Activated CD4-positive, alpha-beta memory T cell treated with anti-CD3 and anti-CD28 coated beads, Interleukin-2, amount 10 ng/mL, durations not matched to agents 7 days and 5 days (primary cell): ENCODE data around the gene CACNA1E. TPM values are rescaled to one million over a fixed set of nuclear protein-coding genes. Genes with fewer than 3 reads are reported as not detected.

ENCODE experiments used
- CTCF ChIA-PET: fragments of 350-600 bp; sonication (Branson Sonifier 250); formaldehyde crosslinking; loops from one replicate; lab custom pipeline; 2021; ENCODE audit warnings: antibody characterized with exemption, inconsistent platforms; lab: Charles Lee
- POLR2A ChIA-PET: fragments of 350-600 bp; sonication (Branson Sonifier 250); formaldehyde crosslinking; loops from one replicate; lab custom pipeline; 2021; ENCODE audit warnings: antibody characterized with exemption; lab: Charles Lee
- DNase-seq: peaks from one replicate; pipeline ENCODE4 v3.0.0-alpha.2; 2020
- H3K27ac Mint-ChIP-seq: one replicate; pipeline ENCODE4 v1.8.0; 2021; ENCODE audit warnings: mild to moderate bottlenecking, mixed read lengths
- H3K27me3 Mint-ChIP-seq: one replicate; pipeline ENCODE4 v1.8.0; 2021; ENCODE audit warnings: mixed read lengths
- H3K36me3 Mint-ChIP-seq: one replicate; pipeline ENCODE4 v1.8.0; 2021; ENCODE audit warnings: low read depth, mixed read lengths
- H3K4me1 Mint-ChIP-seq: one replicate; pipeline ENCODE4 v1.8.0; 2021; ENCODE audit warnings: mixed read lengths
- H3K4me3 Mint-ChIP-seq: one replicate; pipeline ENCODE4 v1.8.0; 2021; ENCODE audit warnings: mild to moderate bottlenecking, mixed read lengths
- H3K9me3 Mint-ChIP-seq: one replicate; pipeline ENCODE4 v1.8.0; 2021; ENCODE audit warnings: mixed read lengths
- total RNA-seq, 2 experiments: library from RNA; stranded (reverse); gene quantifications; one replicate each; pipeline ENCODE4 v1.2.3, GENCODE V29; 2021

Gene CACNA1E
- total RNA-seq, 2 experiments from 2014 or later = not detected

GRCh38 chr1:181583598-181583997 is 100.3 kb downstream of the CACNA1E start:
- ChIA-PET CTCF (no interaction called here), POLR2A (no interaction called here)
- Mint-ChIP-seq H3K4me1 (no peaks in the 10 kb centered on the region), H3K4me3 (no peak overlapping the region), H3K27me3 (peaks cover 2% of the 10 kb centered on the region), H3K27ac (no peak overlapping the region), H3K9me3 (no peaks in the 10 kb centered on the region), H3K36me3 (no peaks in the 10 kb centered on the region)
- DNase-seq = no peak

DNA sequence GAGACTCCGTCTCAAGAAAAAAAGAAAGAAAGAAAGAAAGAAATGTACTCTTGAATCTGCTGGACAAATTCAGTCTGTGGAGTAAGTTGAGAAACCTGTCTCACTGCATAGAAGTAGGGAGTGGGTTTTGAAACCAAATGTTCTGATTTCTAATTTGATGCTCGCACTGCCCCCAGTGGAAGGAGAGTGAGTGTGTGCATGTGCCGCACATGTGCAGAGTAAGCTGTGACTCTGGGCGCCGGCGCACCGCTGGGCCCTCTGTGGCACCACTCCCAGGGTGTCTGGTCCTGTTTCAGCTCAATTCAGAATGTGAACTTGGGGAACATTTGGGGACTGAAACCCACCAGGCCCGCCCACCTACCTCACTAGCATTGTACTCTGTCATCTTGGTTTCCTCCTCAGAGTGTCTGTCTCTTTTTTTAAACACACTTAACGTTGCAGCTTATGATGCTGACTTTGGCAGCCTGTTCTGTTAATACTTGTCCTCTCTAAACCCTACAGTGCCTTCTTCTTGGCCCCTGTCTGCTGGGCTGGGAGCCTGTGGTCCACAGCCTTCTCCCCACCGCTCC is 104.6 kb downstream of the CACNA1E start:
- Mint-ChIP-seq H3K9me3 (no peaks in the 10 kb centered on the region), H3K27me3 (peaks cover 12% of the 10 kb centered on the region), H3K4me1 (no peaks in the 10 kb centered on the region), H3K36me3 (no peaks in the 10 kb centered on the region), H3K27ac (no peak overlapping the region), H3K4me3 (no peak overlapping the region)
- no peak for DNase-seq
- POLR2A ChIA-PET = no interaction called here
- CTCF ChIA-PET = no interaction called here

DNA sequence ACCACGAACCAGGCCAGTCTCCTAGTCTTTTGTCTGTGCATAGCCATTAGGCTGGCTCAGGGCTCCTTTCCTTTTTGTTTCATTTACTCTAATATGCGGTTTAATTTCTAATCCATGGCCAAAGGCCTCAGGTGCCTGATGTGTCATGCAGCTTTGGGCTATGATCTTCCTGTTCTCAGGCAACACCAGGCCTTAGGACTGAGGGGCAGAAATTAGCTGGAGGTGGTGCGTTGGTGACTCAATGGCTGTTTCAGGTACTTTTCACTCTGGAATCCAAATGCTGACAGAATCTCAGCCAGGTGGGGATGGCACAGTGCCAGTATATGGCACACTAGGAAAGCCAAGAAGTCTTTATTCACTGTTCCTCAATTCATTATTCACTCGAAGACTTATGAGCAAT is 105.3 kb downstream of the CACNA1E start:
- Mint-ChIP-seq H3K4me1 (no peaks in the 10 kb centered on the region), H3K27ac (no peak overlapping the region), H3K9me3 (no peaks in the 10 kb centered on the region), H3K27me3 (peaks cover 14% of the 10 kb centered on the region), H3K36me3 (no peaks in the 10 kb centered on the region), H3K4me3 (no peak overlapping the region)
- ChIA-PET POLR2A (no interaction called here), CTCF (no interaction called here)
- no peak for DNase-seq

DNA sequence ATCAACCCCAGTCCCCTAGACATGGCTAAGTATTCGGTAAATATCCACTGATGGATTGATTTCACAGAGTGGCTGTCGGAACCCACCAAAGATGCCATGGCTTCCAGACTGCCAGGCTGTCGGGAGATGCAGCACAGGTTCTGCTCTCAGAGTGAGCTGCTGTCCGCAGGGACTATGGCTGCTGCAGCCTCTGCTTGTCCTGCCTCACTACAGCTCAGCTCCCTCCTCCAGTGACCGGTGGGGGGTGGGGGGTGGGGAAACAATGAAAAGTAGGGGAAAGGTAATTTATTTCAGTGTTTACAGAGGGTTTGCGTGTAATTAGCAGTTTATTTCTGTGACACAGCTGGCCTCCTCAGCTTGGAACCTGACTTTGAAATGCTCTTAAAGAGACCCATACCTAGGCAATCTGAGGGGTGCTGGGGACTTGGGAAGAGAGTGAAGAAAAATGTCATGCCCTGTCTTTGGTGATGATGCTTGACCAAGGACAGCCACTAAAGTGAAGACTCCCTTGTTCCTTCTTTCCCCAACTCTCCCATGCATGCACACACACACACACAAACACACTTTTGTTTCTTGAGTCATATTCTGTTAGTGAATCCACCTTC is 109.0 kb downstream of the CACNA1E start:
- H3K36me3 Mint-ChIP-seq = no peaks in the 10 kb centered on the region
- no peaks in the 10 kb centered on the region for H3K4me1 Mint-ChIP-seq
- H3K9me3 Mint-ChIP-seq = no peaks in the 10 kb centered on the region
- H3K4me3 Mint-ChIP-seq = no peak overlapping the region
- ChIA-PET CTCF (interaction anchor here (0.6 kb wide), 1 partner anchor 676 kb away, joined by 3 read pairs; no protein-coding TSS in a partner anchor), POLR2A (no interaction called here)
- H3K27ac Mint-ChIP-seq = no peak overlapping the region
- DNase-seq = no peak
- peaks cover 12% of the 10 kb centered on the region for H3K27me3 Mint-ChIP-seq

- ChIA-PET CTCF (no interaction called here), POLR2A (no interaction called here)
- H3K4me1 Mint-ChIP-seq = no peaks in the 10 kb centered on the region
- H3K9me3 Mint-ChIP-seq = no peaks in the 10 kb centered on the region
- DNase-seq = no peak
- H3K27ac Mint-ChIP-seq = no peak overlapping the region
- peaks cover 12% of the 10 kb centered on the region for H3K27me3 Mint-ChIP-seq
- H3K36me3 Mint-ChIP-seq = no peaks in the 10 kb centered on the region
- H3K4me3 Mint-ChIP-seq = no peak overlapping the region
Observed at GRCh38 chr1:181593042-181593441, 109.7 kb downstream of the CACNA1E start.

DNA sequence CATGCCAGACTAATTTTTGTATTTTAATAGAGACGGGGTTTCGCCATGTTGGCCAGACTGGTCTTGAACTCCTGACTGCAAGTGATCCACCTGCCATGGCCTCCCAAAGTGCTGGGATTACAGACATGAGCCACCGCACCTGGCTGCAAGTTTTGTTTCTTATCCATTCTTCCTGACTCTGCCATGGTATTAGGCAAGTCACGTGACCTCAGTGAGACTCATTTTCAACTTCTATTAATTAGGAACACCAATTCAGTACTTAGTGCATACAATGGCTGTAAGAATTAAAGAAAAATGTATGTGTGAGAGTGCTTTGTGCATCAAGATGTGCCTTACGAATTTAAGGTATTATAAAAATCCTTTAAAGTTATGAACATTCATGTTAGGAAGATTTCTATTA is 111.2 kb downstream of the CACNA1E start:
- no peaks in the 10 kb centered on the region for H3K9me3 Mint-ChIP-seq
- H3K4me3 Mint-ChIP-seq = no peak overlapping the region
- no peaks in the 10 kb centered on the region for H3K36me3 Mint-ChIP-seq
- ChIA-PET CTCF (no interaction called here), POLR2A (no interaction called here)
- no peak for DNase-seq
- peaks cover 12% of the 10 kb centered on the region for H3K27me3 Mint-ChIP-seq
- H3K4me1 Mint-ChIP-seq = no peaks in the 10 kb centered on the region
- no peak overlapping the region for H3K27ac Mint-ChIP-seq

- Mint-ChIP-seq H3K4me3 (no peak overlapping the region), H3K36me3 (no peaks in the 10 kb centered on the region), H3K9me3 (no peaks in the 10 kb centered on the region), H3K27me3 (peaks cover 12% of the 10 kb centered on the region), H3K4me1 (no peaks in the 10 kb centered on the region), H3K27ac (no peak overlapping the region)
- CTCF ChIA-PET = no interaction called here
- no peak for DNase-seq
- POLR2A ChIA-PET = no interaction called here
Observed at GRCh38 chr1:181595234-181595633, 111.9 kb downstream of the CACNA1E start.

GRCh38 chr1:181601186-181601950 is 118.1 kb downstream of the CACNA1E start:
- no peak overlapping the region for H3K27ac Mint-ChIP-seq
- no peaks in the 10 kb centered on the region for H3K4me1 Mint-ChIP-seq
- H3K27me3 Mint-ChIP-seq = peaks cover 5% of the 10 kb centered on the region
- H3K4me3 Mint-ChIP-seq = no peak overlapping the region
- H3K9me3 Mint-ChIP-seq = no peaks in the 10 kb centered on the region
- no peak for DNase-seq
- no peaks in the 10 kb centered on the region for H3K36me3 Mint-ChIP-seq
- ChIA-PET CTCF (no interaction called here), POLR2A (no interaction called here)

DNA sequence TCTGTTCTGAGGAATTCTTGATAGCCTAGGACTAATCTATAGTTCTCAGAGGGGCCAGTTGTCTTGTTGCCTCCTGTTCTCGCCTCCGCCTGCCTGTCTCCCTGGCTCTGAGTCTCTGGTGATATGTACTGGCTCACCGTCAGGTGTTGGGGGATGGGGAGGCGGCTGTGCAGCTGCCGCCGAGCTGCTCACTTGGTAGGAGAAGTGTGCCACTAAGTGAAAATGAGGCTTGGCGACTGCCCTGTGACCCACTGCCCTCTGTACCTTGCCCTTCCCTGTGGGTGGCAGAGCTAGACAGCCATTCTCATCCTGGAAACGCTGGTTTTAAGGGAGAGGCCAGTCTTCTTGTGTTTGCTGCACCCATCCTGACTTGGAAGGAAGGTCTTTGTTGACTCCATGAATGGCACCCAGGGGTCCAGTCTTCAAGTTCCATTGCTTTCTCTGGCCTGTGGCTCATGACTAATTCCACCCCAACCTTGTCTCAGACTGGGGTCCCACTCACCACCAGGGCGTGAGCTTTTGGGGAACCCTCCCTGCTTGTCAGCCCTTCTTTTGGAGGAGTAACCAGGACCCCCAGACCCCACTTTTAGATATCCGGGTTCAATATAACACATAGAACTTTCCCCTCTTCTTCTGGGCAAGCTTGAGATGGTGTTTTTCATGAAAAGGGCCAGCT is 120.6 kb downstream of the CACNA1E start:
- H3K4me3 Mint-ChIP-seq = no peak overlapping the region
- CTCF ChIA-PET = no interaction called here
- peaks cover 5% of the 10 kb centered on the region for H3K27me3 Mint-ChIP-seq
- no peak overlapping the region for H3K27ac Mint-ChIP-seq
- DNase-seq = no peak
- no peaks in the 10 kb centered on the region for H3K4me1 Mint-ChIP-seq
- POLR2A ChIA-PET = no interaction called here
- H3K9me3 Mint-ChIP-seq = no peaks in the 10 kb centered on the region
- H3K36me3 Mint-ChIP-seq = no peaks in the 10 kb centered on the region

DNA sequence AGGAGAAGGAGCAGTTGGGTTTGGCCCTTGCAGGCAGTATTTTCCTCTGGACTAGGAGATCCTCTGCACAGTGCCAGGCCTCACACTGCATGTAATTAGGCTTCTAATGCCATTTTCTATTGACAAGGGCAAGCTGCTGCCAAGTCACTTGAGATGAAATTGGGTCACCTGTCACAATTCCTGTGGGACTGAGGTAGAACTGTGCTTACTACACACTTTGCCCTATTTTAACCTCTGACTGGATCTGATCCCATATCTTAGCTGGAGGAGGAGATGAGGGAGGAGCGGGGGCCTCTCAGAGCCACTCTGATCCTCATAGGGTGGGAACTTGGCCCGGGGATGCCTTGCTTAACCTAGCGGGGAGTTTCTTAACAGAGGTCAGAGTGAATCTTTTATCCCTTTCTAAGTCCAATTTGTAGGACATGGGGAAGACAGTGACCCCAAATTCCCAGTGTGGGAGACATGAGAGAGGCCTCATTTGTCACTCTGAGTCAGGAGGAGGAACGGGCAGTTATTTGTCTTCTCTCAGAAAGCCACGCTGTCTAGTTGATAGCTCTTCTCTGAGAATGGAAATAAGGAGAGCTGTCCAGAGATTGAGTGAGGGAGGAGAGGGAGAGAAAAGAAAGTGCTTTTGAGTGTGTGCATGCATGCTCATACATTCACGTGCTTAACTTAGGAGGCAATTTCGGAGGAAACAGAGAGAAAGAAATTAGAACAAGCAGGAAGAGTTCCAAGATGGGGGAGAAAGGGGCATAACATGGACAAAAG is 121.3 kb downstream of the CACNA1E start:
- CTCF ChIA-PET = no interaction called here
- H3K27me3 Mint-ChIP-seq = peaks cover 8% of the 10 kb centered on the region
- H3K9me3 Mint-ChIP-seq = no peaks in the 10 kb centered on the region
- H3K4me3 Mint-ChIP-seq = no peak overlapping the region
- H3K4me1 Mint-ChIP-seq = no peaks in the 10 kb centered on the region
- no peaks in the 10 kb centered on the region for H3K36me3 Mint-ChIP-seq
- H3K27ac Mint-ChIP-seq = no peak overlapping the region
- no peak for DNase-seq
- POLR2A ChIA-PET = no interaction called here

GRCh38 chr1:181607524-181607923 is 124.2 kb downstream of the CACNA1E start:
- no peaks in the 10 kb centered on the region for H3K4me1 Mint-ChIP-seq
- peaks cover 3% of the 10 kb centered on the region for H3K27me3 Mint-ChIP-seq
- POLR2A ChIA-PET = no interaction called here
- H3K36me3 Mint-ChIP-seq = no peaks in the 10 kb centered on the region
- DNase-seq = no peak
- no peak overlapping the region for H3K4me3 Mint-ChIP-seq
- CTCF ChIA-PET = no interaction called here
- no peaks in the 10 kb centered on the region for H3K9me3 Mint-ChIP-seq
- no peak overlapping the region for H3K27ac Mint-ChIP-seq

DNA sequence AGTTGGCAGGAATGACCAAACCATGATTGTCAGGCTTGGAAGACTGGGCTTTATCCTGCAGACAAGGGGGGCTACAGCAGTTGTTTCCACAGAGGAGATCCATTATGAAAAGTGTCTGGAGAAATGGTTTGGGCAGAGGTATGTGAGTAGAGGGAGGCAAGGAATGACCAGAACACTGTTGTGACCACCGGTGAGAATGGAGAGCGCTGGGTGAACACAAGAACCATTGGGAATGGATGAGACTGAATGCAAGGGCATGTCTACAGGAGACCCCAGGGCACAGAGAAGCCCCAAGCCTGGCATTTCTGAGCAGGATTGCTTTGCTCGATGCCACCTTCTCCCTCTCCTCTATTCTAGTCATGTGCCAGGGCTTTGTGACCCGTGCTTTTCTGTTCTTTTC is 125.1 kb downstream of the CACNA1E start:
- Mint-ChIP-seq H3K9me3 (no peaks in the 10 kb centered on the region), H3K4me1 (no peaks in the 10 kb centered on the region), H3K4me3 (no peak overlapping the region), H3K27ac (no peak overlapping the region), H3K36me3 (no peaks in the 10 kb centered on the region), H3K27me3 (peaks cover 3% of the 10 kb centered on the region)
- DNase-seq = no peak
- ChIA-PET CTCF (no interaction called here), POLR2A (no interaction called here)

GRCh38 chr1:181608948-181609347 is 125.6 kb downstream of the CACNA1E start:
- Mint-ChIP-seq H3K9me3 (no peaks in the 10 kb centered on the region), H3K27ac (no peak overlapping the region), H3K4me3 (no peak overlapping the region), H3K27me3 (peaks cover 3% of the 10 kb centered on the region), H3K36me3 (no peaks in the 10 kb centered on the region), H3K4me1 (no peaks in the 10 kb centered on the region)
- DNase-seq = no peak
- ChIA-PET CTCF (no interaction called here), POLR2A (no interaction called here)
